ENCODE results near the gene HAUS8.
"Not testable (repeated sequence)": the region's sequence is repeated elsewhere in the genome, so short reads cannot be mapped to it uniquely, and the experiment has no call there.

The HAUS8 gene

GRCh38 chr19:17075035-17075863, at the start of gene HAUS8, which contains the start of gene MYO9B:
HAUS8 (minus strand) TSS chr19:17075452; CDS start chr19:17075422, 30 bp downstream.
MYO9B (plus strand) TSS chr19:17075777; CDS start chr19:17101718, 25,941 bp downstream.
- peak; percentile 98 to 100 for DNase-seq (ENCODE audit: low read depth in 1 of 2, low spot score in 1 of 2)

GRCh38 chr19:17124025-17124424, 48.8 kb upstream of the HAUS8 start:
- DNase-seq (ENCODE audit: low read depth in 1 of 2, low spot score in 1 of 2), result no peak

GRCh38 chr19:17123041-17123440, 47.8 kb upstream of the HAUS8 start:
- DNase-seq (ENCODE audit: low read depth in 1 of 2, low spot score in 1 of 2), result no peak

GRCh38 chr19:17121736-17122293, 46.6 kb upstream of the HAUS8 start:
- DNase-seq (ENCODE audit: low read depth in 1 of 2, low spot score in 1 of 2), result no peak

- DNase-seq (ENCODE audit: low read depth in 1 of 2, low spot score in 1 of 2), result no peak
Measured at GRCh38 chr19:17118957-17119356, 43.7 kb upstream of the HAUS8 start.

- no peak for DNase-seq (ENCODE audit: low read depth in 1 of 2, low spot score in 1 of 2)
Measured at GRCh38 chr19:17116996-17117702, 41.9 kb upstream of the HAUS8 start.

GRCh38 chr19:17114414-17114831, 39.2 kb upstream of the HAUS8 start:
- DNase-seq (ENCODE audit: low read depth in 1 of 2, low spot score in 1 of 2), result no peak

GRCh38 chr19:17113127-17113785, 38.0 kb upstream of the HAUS8 start:
- DNase-seq (ENCODE audit: low read depth in 1 of 2, low spot score in 1 of 2), result no peak

- no peak for DNase-seq (ENCODE audit: low read depth in 1 of 2, low spot score in 1 of 2)
Measured at GRCh38 chr19:17112700-17113099, 37.4 kb upstream of the HAUS8 start.

- no peak for DNase-seq (ENCODE audit: low read depth in 1 of 2, low spot score in 1 of 2)
Measured at GRCh38 chr19:17112271-17112670, 37.0 kb upstream of the HAUS8 start.

- DNase-seq (ENCODE audit: low read depth in 1 of 2, low spot score in 1 of 2), result no peak
Measured at GRCh38 chr19:17111766-17112165, 36.5 kb upstream of the HAUS8 start.

- DNase-seq (ENCODE audit: low read depth in 1 of 2, low spot score in 1 of 2), result no peak
Measured at GRCh38 chr19:17110599-17110966, 35.3 kb upstream of the HAUS8 start.

- no peak for DNase-seq (ENCODE audit: low read depth in 1 of 2, low spot score in 1 of 2)
Measured at GRCh38 chr19:17109962-17110598, 34.8 kb upstream of the HAUS8 start.

- DNase-seq (ENCODE audit: low read depth in 1 of 2, low spot score in 1 of 2), result no peak
Measured at GRCh38 chr19:17109300-17109699, 34.0 kb upstream of the HAUS8 start.

- DNase-seq (ENCODE audit: low read depth in 1 of 2, low spot score in 1 of 2), result no peak
Measured at GRCh38 chr19:17108453-17108784, 33.2 kb upstream of the HAUS8 start.

- no peak for DNase-seq (ENCODE audit: low read depth in 1 of 2, low spot score in 1 of 2)
Measured at GRCh38 chr19:17107546-17108452, 32.5 kb upstream of the HAUS8 start.

- not testable (repeated sequence) for DNase-seq (ENCODE audit: low read depth in 1 of 2, low spot score in 1 of 2)
Measured at GRCh38 chr19:17106964-17107363, 31.7 kb upstream of the HAUS8 start.

- no peak for DNase-seq (ENCODE audit: low read depth in 1 of 2, low spot score in 1 of 2)
Measured at GRCh38 chr19:17105556-17105955, 30.3 kb upstream of the HAUS8 start.

- no peak for DNase-seq (ENCODE audit: low read depth in 1 of 2, low spot score in 1 of 2)
Measured at GRCh38 chr19:17104679-17105078, 29.4 kb upstream of the HAUS8 start.

- no peak for DNase-seq (ENCODE audit: low read depth in 1 of 2, low spot score in 1 of 2)
Measured at GRCh38 chr19:17103177-17103576, 27.9 kb upstream of the HAUS8 start.

All from activated T-helper 1 cell treated with anti-CD3 and anti-CD28 coated beads, Interleukin-2, amount 50 U/mL, for 16 hours (primary cell).